HG02571 (cell line): Measurements from ENCODE around the gene ITCH.
"Not testable (repeated sequence)": the region's sequence is repeated elsewhere in the genome, so short reads cannot be mapped to it uniquely, and the experiment has no call there.

ENCODE experiments used
- ATAC-seq: cut with Tn5 transposase; IDR thresholded peaks from one replicate; pipeline ENCODE4 v1.9.1; 2021; ENCODE audit warnings: mild to moderate bottlenecking, moderate library complexity; ENCODE audit not compliant: unreplicated experiment

The ITCH gene

GRCh38 chr20:34410336-34410735 is 47.3 kb downstream of the ITCH start:
- ATAC-seq, result no peak

- ATAC-seq, result no peak
Observed at GRCh38 chr20:34412453-34412852, 49.4 kb downstream of the ITCH start.

- ATAC-seq, result not testable (repeated sequence)
Observed at GRCh38 chr20:34414525-34414924, 51.5 kb downstream of the ITCH start.

GRCh38 chr20:34415079-34415478 is 52.0 kb downstream of the ITCH start:
- peak; percentile 50 for ATAC-seq

- no peak for ATAC-seq
Observed at GRCh38 chr20:34420146-34420545, 57.1 kb downstream of the ITCH start.

- ATAC-seq, result no peak
Observed at GRCh38 chr20:34420975-34421374, 57.9 kb downstream of the ITCH start.

GRCh38 chr20:34421766-34422466 is 58.8 kb downstream of the ITCH start:
- no peak for ATAC-seq

- ATAC-seq, result not testable (repeated sequence)
Observed at GRCh38 chr20:34425032-34425690, 62.1 kb downstream of the ITCH start.

GRCh38 chr20:34426026-34426425 is 63.0 kb downstream of the ITCH start:
- ATAC-seq, result no peak

GRCh38 chr20:34427331-34427730 is 64.3 kb downstream of the ITCH start:
- ATAC-seq, result no peak

GRCh38 chr20:34427784-34428183 is 64.7 kb downstream of the ITCH start:
- no peak for ATAC-seq

GRCh38 chr20:34431168-34431567 is 68.1 kb downstream of the ITCH start:
- no peak for ATAC-seq

- ATAC-seq, result not testable (repeated sequence)
Observed at GRCh38 chr20:34432663-34433062, 69.6 kb downstream of the ITCH start.

GRCh38 chr20:34433391-34433790 is 70.3 kb downstream of the ITCH start:
- ATAC-seq, result no peak

GRCh38 chr20:34435589-34435988 is 72.5 kb downstream of the ITCH start:
- no peak for ATAC-seq

GRCh38 chr20:34437330-34437986 is 74.4 kb downstream of the ITCH start:
- ATAC-seq, result no peak

- no peak for ATAC-seq
Observed at GRCh38 chr20:34439168-34439567, 76.1 kb downstream of the ITCH start.

GRCh38 chr20:34441423-34441822 is 78.3 kb downstream of the ITCH start:
- ATAC-seq, result not testable (repeated sequence)

GRCh38 chr20:34443546-34443945 is 80.5 kb downstream of the ITCH start:
- ATAC-seq, result no peak

GRCh38 chr20:34445177-34446065 is 82.3 kb downstream of the ITCH start:
- ATAC-seq, result no peak

- ATAC-seq, result no peak
Observed at GRCh38 chr20:34448517-34448916, 85.4 kb downstream of the ITCH start.
